ENCODE results near the gene MYH7. TPM values are rescaled to one million over a fixed set of nuclear protein-coding genes. Genes with fewer than 3 reads are reported as not detected.

MYH7 gene
- polyA plus RNA-seq (2012; ENCODE audit: missing spikeins), result not detected

DNA sequence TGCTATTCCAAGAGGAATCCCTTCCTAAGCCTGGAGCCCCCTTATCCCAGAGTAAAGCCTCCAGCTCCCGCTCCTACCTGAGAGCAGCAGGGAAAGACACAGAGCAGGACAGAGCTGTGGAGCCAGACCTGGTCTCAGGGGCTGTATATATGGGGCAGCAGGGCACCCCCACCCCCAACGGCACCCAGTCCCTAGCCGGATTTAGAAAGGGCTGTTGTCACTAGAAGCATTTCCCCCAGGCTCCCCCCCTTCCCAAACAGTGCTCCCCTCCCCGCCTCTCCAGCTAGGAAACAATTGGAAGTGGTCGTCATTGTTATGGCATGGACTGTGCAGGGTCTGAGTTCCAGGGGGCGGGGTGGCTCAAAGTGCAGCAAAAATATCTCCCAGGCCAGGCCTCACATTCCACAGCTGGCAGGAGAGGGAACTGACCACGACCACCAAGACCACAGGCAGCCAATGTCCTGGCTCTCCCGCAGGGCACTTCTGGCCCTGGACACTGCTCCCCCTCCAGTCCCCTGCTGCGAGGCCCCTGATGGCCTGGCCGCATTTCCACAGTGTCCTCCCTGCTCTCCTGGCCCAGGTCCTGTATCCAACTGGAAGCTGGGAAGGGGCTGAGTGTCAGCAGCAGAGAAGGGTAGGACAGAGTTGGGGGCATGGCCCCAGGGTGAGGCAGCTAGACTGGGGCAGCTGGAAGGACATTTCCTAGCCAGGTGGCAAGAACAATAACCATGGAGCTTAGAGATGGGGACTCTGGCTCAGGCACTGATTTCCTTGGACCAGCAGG lies at the start of gene MYH7:
MYH7 (minus strand) TSS at position 118 of the 784 bp plus-strand sequence. CDS start 1,928 bp downstream, outside the sequence.
- FAIRE-seq (no peak), DNase-seq (ENCODE audit: insufficient read length) (no peak)
- TF ChIP-seq POLR2A (IDR thresholded peaks at IDR 0.05; ENCODE audit: low read depth, low read length), result no peak
- TF ChIP-seq TAF1 (IDR thresholded peaks at IDR 0.05; ENCODE audit: borderline replicate concordance, low read depth, low read length), result no peak
- TF ChIP-seq POLR2AphosphoS5 (IDR thresholded peaks at IDR 0.05; ENCODE audit: low read depth, low read length), result no peak

DNA sequence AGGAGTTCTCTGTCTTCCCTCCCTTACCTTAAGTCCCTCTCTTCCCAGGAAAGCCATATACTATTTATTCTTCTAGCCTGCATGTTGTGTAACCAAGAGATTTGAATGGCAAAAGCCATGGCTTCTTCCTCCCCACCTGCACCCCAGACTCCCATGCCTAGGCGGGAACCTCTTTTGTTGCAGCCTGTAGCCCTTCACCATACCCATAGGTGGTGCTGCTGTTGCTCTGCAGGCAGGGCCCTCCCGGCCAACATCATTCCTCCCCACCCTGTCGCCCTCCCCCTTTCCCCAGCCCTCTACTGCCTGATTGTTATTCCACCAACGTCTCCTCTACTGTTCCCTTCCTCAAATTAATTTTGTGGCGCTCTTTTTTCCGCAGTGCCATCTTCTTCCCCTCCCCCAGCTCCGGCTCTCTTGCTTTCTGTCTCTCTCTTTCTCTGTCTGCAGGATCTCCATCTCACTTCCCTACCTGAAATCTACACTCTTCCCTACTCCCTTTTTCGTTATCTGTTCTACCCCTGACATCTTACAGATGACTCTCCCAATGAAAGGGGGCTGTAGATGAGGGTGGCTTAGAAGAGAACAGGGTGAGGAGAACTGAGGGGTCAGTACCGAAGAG lies 47.9 kb upstream of the MYH7 start:
- no peak for FAIRE-seq
- no peak for TF ChIP-seq POLR2AphosphoS5 (IDR thresholded peaks at IDR 0.05; ENCODE audit: low read depth, low read length)
- no peak for TF ChIP-seq TAF1 (IDR thresholded peaks at IDR 0.05; ENCODE audit: borderline replicate concordance, low read depth, low read length)
- no peak for TF ChIP-seq POLR2A (IDR thresholded peaks at IDR 0.05; ENCODE audit: low read depth, low read length)
- peak; percentile 18 for DNase-seq (ENCODE audit: insufficient read length)

GRCh38 chr14:23482823-23483148 lies 47.3 kb upstream of the MYH7 start:
- no peak for FAIRE-seq
- TF ChIP-seq POLR2A (IDR thresholded peaks at IDR 0.05; ENCODE audit: low read depth, low read length), result no peak
- no peak for TF ChIP-seq TAF1 (IDR thresholded peaks at IDR 0.05; ENCODE audit: borderline replicate concordance, low read depth, low read length)
- DNase-seq (ENCODE audit: insufficient read length), result no peak

GRCh38 chr14:23481979-23482822 lies 46.7 kb upstream of the MYH7 start:
- FAIRE-seq, result no peak
- DNase-seq (ENCODE audit: insufficient read length), result no peak
- no peak for TF ChIP-seq TAF1 (IDR thresholded peaks at IDR 0.05; ENCODE audit: borderline replicate concordance, low read depth, low read length)

- FAIRE-seq (no peak), DNase-seq (ENCODE audit: insufficient read length) (no peak)
- TF ChIP-seq POLR2AphosphoS5 (IDR thresholded peaks at IDR 0.05; ENCODE audit: low read depth, low read length) (no peak), POLR2A (IDR thresholded peaks at IDR 0.05; ENCODE audit: low read depth, low read length) (no peak), TAF1 (IDR thresholded peaks at IDR 0.05; ENCODE audit: borderline replicate concordance, low read depth, low read length) (no peak)
These were observed 46.0 kb upstream of the MYH7 start for GRCh38 chr14:23481362-23481970.

DNA sequence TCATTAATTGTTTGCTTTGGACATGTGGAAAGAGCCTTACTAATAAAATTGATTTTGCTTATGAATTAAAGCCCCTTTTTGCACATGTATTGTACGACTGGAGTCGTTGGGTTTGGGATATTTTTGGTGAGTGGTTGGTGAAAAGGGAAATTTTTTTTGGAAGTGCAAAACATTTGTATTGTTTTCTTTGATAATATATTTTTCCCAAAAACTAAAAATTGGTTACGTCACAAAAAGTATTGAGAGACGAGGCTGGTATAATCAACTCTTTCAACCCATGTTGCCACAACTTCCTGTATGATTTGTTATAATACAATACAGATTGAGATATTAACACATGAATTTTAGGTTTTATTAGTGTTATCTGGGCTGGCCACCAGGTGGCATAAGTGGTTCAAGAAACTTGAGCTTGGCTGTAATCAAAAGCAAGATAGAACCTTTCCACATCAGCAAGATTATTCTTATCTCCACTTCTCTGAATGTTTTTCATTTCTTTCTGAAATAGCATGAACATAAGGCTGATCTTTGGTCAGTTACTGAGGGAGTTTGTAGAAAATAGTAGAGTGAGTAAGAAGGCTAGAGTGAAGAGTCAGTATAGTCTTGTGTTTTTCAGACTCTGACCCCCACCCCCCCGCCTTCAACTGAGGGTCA lies 42.8 kb upstream of the MYH7 start:
- TF ChIP-seq POLR2A (IDR thresholded peaks at IDR 0.05; ENCODE audit: low read depth, low read length) (no peak), TAF1 (IDR thresholded peaks at IDR 0.05; ENCODE audit: borderline replicate concordance, low read depth, low read length) (no peak), POLR2AphosphoS5 (IDR thresholded peaks at IDR 0.05; ENCODE audit: low read depth, low read length) (no peak)
- DNase-seq (ENCODE audit: insufficient read length) (no peak), FAIRE-seq (peak; percentile 5)

- no peak for DNase-seq (ENCODE audit: insufficient read length)
- TF ChIP-seq POLR2AphosphoS5 (IDR thresholded peaks at IDR 0.05; ENCODE audit: low read depth, low read length) (no peak), POLR2A (IDR thresholded peaks at IDR 0.05; ENCODE audit: low read depth, low read length) (no peak), TAF1 (IDR thresholded peaks at IDR 0.05; ENCODE audit: borderline replicate concordance, low read depth, low read length) (no peak)
- FAIRE-seq, result no peak
These were observed 35.5 kb upstream of the MYH7 start for GRCh38 chr14:23470947-23471346.

- TF ChIP-seq TAF1 (IDR thresholded peaks at IDR 0.05; ENCODE audit: borderline replicate concordance, low read depth, low read length) (no peak), POLR2A (IDR thresholded peaks at IDR 0.05; ENCODE audit: low read depth, low read length) (no peak), POLR2AphosphoS5 (IDR thresholded peaks at IDR 0.05; ENCODE audit: low read depth, low read length) (no peak)
- FAIRE-seq (no peak), DNase-seq (ENCODE audit: insufficient read length) (no peak)
These were observed 34.5 kb upstream of the MYH7 start for GRCh38 chr14:23469906-23470403.

- peak; percentile 64; the same call in 1 of the 2 replicates for TF ChIP-seq TAF1 (IDR thresholded peaks at IDR 0.05; ENCODE audit: borderline replicate concordance, low read depth, low read length)
- peak; percentile 79 for TF ChIP-seq POLR2A (IDR thresholded peaks at IDR 0.05; ENCODE audit: low read depth, low read length)
- TF ChIP-seq POLR2AphosphoS5 (IDR thresholded peaks at IDR 0.05; ENCODE audit: low read depth, low read length), result peak; percentile 73
- FAIRE-seq (peak; percentile 96), DNase-seq (ENCODE audit: insufficient read length) (peak; percentile 77)
These were observed 33.9 kb upstream of the MYH7 start, which contains the start of gene NGDN for GRCh38 chr14:23469127-23469905. Gene NGDN, plus strand, starts transcription at chr14:23469703. Its CDS starts 13 bp downstream, at chr14:23469716.

GRCh38 chr14:23468704-23469126 lies 33.3 kb upstream of the MYH7 start:
- TF ChIP-seq POLR2AphosphoS5 (IDR thresholded peaks at IDR 0.05; ENCODE audit: low read depth, low read length), result no peak
- no peak for TF ChIP-seq POLR2A (IDR thresholded peaks at IDR 0.05; ENCODE audit: low read depth, low read length)
- TF ChIP-seq TAF1 (IDR thresholded peaks at IDR 0.05; ENCODE audit: borderline replicate concordance, low read depth, low read length), result no peak
- FAIRE-seq (no peak), DNase-seq (ENCODE audit: insufficient read length) (no peak)
